ENCODE results near the gene COL15A1. TPM values are rescaled to one million over a fixed set of nuclear protein-coding genes. Genes with fewer than 3 reads are reported as not detected.

COL15A1 gene
- total and polyA plus RNA-seq, 4 donors = 21.4 to 94.4 (median 57.3) TPM

DNA sequence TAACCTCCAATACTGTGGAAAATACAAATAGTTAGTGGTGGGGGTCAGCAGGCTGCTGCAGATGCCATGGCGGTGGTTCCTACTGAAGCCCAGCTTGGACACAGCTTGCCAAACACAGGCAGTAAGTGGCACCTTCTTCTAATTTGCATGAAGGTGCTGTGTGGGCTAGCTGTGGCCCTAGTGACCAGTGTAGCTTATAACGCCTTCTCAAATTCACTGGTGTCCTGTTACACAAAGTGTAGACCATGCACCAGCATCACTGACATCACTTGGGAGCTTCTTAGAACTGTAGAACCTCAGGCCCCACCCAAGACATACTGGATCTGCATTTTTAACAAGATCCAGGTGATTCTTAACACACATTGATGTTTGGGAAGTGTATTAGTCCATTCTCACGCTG is 102.4 kb downstream of the COL15A1 start:
- Histone ChIP-seq H3K4me3 (ENCODE audit: low read depth, low read length) (no peak overlapping the region), H3K36me3 (ENCODE audit: control insufficient read depth, insufficient read depth, low read length) (no peaks in the 10 kb centered on the region), H3K4me1 (ENCODE audit: control insufficient read depth, insufficient read depth, low read length) (no peaks in the 10 kb centered on the region), H3K27ac (ENCODE audit: low read depth, low read length) (no peak overlapping the region), H3K9me3 (ENCODE audit: control insufficient read depth, insufficient read depth, low read length) (no peaks in the 10 kb centered on the region), H3K27me3 (ENCODE audit: control insufficient read depth, insufficient read depth, low read length) (no peaks in the 10 kb centered on the region)
- DNase-seq (ENCODE audit: low read depth in 4 of 6, low spot score in 6 of 6) = no peak
- 100% methylated on average over 2 of the region's 3 CpGs for WGBS (ENCODE audit: insufficient coverage)

DNA sequence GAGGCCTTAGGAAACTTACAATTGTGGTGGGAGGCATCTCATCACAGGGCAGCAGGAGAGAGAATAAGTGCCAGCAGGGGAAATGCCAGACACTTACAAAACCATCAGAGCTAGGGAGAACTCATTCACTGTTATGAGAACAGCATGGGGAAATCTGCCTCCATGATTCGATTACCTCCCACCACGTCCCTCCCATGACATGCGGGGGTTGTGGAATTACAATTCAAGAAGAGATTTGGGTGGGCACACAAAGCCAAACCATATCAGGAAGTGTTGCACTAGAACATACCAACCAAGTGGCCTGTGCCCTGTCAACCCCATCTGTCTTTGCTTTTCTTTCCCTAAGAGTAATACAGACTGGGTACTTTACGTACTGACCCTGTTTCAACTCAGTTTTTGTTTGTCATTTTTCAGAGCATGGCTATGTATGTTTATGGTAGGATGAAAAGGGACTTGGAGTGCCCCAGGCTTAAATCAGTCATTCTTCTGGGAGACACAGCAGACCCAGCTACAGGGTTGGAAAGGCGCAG is 102.9 kb downstream of the COL15A1 start:
- DNase-seq (ENCODE audit: low read depth in 4 of 6, low spot score in 6 of 6) = peak in 1 of 6 donors; percentile 37
- 90% methylated on average over 2 of the region's 5 CpGs for WGBS (ENCODE audit: insufficient coverage)
- Histone ChIP-seq H3K9me3 (ENCODE audit: control insufficient read depth, insufficient read depth, low read length) (no peaks in the 10 kb centered on the region), H3K4me3 (ENCODE audit: low read depth, low read length) (no peak overlapping the region), H3K27me3 (ENCODE audit: control insufficient read depth, insufficient read depth, low read length) (no peaks in the 10 kb centered on the region), H3K4me1 (ENCODE audit: control insufficient read depth, insufficient read depth, low read length) (no peaks in the 10 kb centered on the region), H3K36me3 (ENCODE audit: control insufficient read depth, insufficient read depth, low read length) (no peaks in the 10 kb centered on the region), H3K27ac (ENCODE audit: low read depth, low read length) (no peak overlapping the region)

GRCh38 chr9:99049228-99049627 is 105.5 kb downstream of the COL15A1 start:
- Histone ChIP-seq H3K27me3 (ENCODE audit: control insufficient read depth, insufficient read depth, low read length) (no peaks in the 10 kb centered on the region), H3K36me3 (ENCODE audit: control insufficient read depth, insufficient read depth, low read length) (no peaks in the 10 kb centered on the region), H3K4me1 (ENCODE audit: control insufficient read depth, insufficient read depth, low read length) (peaks cover 4% of the 10 kb centered on the region), H3K27ac (ENCODE audit: low read depth, low read length) (no peak overlapping the region), H3K9me3 (ENCODE audit: control insufficient read depth, insufficient read depth, low read length) (no peaks in the 10 kb centered on the region), H3K4me3 (ENCODE audit: low read depth, low read length) (no peak overlapping the region)
- WGBS (ENCODE audit: insufficient coverage) = no CpG with 5 or more reads among the region's 1 CpG
- no peak for DNase-seq (ENCODE audit: low read depth in 4 of 6, low spot score in 6 of 6)

DNA sequence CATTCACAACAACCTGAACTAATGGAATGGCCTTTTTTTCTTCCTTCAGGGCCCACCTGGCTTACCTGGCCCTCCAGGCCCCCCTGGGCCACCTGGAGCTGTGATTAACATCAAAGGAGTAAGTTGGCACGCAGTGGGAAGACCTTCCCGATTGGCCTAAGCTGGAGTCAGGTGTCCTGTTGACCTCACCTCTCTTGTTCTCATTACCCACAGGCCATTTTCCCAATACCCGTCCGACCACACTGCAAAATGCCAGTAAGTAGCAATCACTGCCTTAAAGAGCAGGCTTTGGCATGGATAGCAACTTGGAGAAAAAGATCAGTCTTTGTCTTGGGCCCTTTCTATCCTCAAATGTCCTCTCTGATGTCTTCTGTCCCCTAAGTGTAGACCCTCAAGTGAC is 105.9 kb downstream of the COL15A1 start:
- Histone ChIP-seq H3K27me3 (ENCODE audit: control insufficient read depth, insufficient read depth, low read length) (no peaks in the 10 kb centered on the region), H3K9me3 (ENCODE audit: control insufficient read depth, insufficient read depth, low read length) (no peaks in the 10 kb centered on the region), H3K36me3 (ENCODE audit: control insufficient read depth, insufficient read depth, low read length) (no peaks in the 10 kb centered on the region), H3K27ac (ENCODE audit: low read depth, low read length) (no peak overlapping the region), H3K4me1 (ENCODE audit: control insufficient read depth, insufficient read depth, low read length) (peaks cover 4% of the 10 kb centered on the region), H3K4me3 (ENCODE audit: low read depth, low read length) (no peak overlapping the region)
- no peak for DNase-seq (ENCODE audit: low read depth in 4 of 6, low spot score in 6 of 6)
- WGBS (ENCODE audit: insufficient coverage) = 86% methylated on average over 2 of the region's 4 CpGs

- H3K9me3 ChIP-seq (ENCODE audit: control insufficient read depth, insufficient read depth, low read length) = no peaks in the 10 kb centered on the region
- H3K36me3 ChIP-seq (ENCODE audit: control insufficient read depth, insufficient read depth, low read length) = no peaks in the 10 kb centered on the region
- H3K27ac ChIP-seq (ENCODE audit: low read depth, low read length) = no peak overlapping the region
- no peaks in the 10 kb centered on the region for H3K27me3 ChIP-seq (ENCODE audit: control insufficient read depth, insufficient read depth, low read length)
- H3K4me3 ChIP-seq (ENCODE audit: low read depth, low read length) = no peak overlapping the region
- peaks cover 4% of the 10 kb centered on the region for H3K4me1 ChIP-seq (ENCODE audit: control insufficient read depth, insufficient read depth, low read length)
- DNase-seq (ENCODE audit: low read depth in 4 of 6, low spot score in 6 of 6) = no peak
- WGBS (ENCODE audit: insufficient coverage) = 89% methylated on average over 8 of the region's 10 CpGs
Observed at GRCh38 chr9:99050292-99050911, 106.7 kb downstream of the COL15A1 start.

GRCh38 chr9:99050924-99051323 is 107.2 kb downstream of the COL15A1 start:
- Histone ChIP-seq H3K4me3 (ENCODE audit: low read depth, low read length) (no peak overlapping the region), H3K27me3 (ENCODE audit: control insufficient read depth, insufficient read depth, low read length) (no peaks in the 10 kb centered on the region), H3K36me3 (ENCODE audit: control insufficient read depth, insufficient read depth, low read length) (no peaks in the 10 kb centered on the region), H3K27ac (ENCODE audit: low read depth, low read length) (no peak overlapping the region), H3K4me1 (ENCODE audit: control insufficient read depth, insufficient read depth, low read length) (peaks cover 4% of the 10 kb centered on the region), H3K9me3 (ENCODE audit: control insufficient read depth, insufficient read depth, low read length) (no peaks in the 10 kb centered on the region)
- 81% methylated on average over 3 of the region's 4 CpGs for WGBS (ENCODE audit: insufficient coverage)
- DNase-seq (ENCODE audit: low read depth in 4 of 6, low spot score in 6 of 6) = no peak

DNA sequence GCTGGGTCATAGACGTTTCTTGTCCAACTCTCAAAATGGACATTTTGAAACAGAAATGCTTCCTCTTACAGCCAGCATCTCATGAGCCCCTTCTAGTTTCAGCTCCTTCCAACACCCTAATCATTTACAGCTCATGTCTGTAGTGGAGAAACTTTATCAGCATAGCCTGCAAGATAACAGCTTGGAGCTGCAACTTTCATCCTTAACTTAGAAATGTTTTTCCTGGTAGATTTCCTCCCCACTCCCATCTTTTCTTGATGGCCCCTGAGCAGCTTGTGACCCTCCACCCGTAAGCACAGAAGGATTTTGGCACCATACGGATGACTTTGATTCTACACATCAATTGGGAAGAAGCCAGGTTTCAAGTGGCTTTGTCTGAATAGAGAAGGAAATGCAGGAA is 107.7 kb downstream of the COL15A1 start:
- DNase-seq (ENCODE audit: low read depth in 4 of 6, low spot score in 6 of 6) = no peak
- Histone ChIP-seq H3K27ac (ENCODE audit: low read depth, low read length) (no peak overlapping the region), H3K4me1 (ENCODE audit: control insufficient read depth, insufficient read depth, low read length) (peaks cover 4% of the 10 kb centered on the region), H3K36me3 (ENCODE audit: control insufficient read depth, insufficient read depth, low read length) (no peaks in the 10 kb centered on the region), H3K27me3 (ENCODE audit: control insufficient read depth, insufficient read depth, low read length) (no peaks in the 10 kb centered on the region), H3K4me3 (ENCODE audit: low read depth, low read length) (no peak overlapping the region), H3K9me3 (ENCODE audit: control insufficient read depth, insufficient read depth, low read length) (no peaks in the 10 kb centered on the region)
- no CpG with 5 or more reads among the region's 3 CpGs for WGBS (ENCODE audit: insufficient coverage)

DNA sequence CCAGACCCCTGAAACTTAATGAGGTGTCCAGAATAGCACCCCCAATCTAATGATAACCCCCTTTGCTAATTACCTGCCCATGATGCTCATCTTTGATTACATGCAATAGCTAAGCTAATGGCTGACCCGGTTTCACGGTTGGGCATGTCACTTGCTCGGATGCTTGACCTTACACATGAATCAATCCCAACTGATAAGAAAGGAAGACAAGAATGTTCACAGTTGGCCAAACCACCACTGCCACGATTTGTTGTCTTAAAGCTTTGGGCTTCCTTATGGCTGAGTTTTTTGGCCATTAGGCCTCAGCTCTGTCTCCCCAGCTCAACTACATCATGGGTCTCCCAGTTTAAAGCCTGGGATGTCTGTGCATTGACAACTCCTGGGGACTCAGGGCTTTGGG is 108.1 kb downstream of the COL15A1 start:
- DNase-seq (ENCODE audit: low read depth in 4 of 6, low spot score in 6 of 6) = no peak
- H3K27me3 ChIP-seq (ENCODE audit: control insufficient read depth, insufficient read depth, low read length) = no peaks in the 10 kb centered on the region
- WGBS (ENCODE audit: insufficient coverage) = 89% methylated on average over 3 of the region's 4 CpGs
- H3K27ac ChIP-seq (ENCODE audit: low read depth, low read length) = no peak overlapping the region
- H3K9me3 ChIP-seq (ENCODE audit: control insufficient read depth, insufficient read depth, low read length) = no peaks in the 10 kb centered on the region
- H3K4me3 ChIP-seq (ENCODE audit: low read depth, low read length) = no peak overlapping the region
- H3K4me1 ChIP-seq (ENCODE audit: control insufficient read depth, insufficient read depth, low read length) = peaks cover 4% of the 10 kb centered on the region
- H3K36me3 ChIP-seq (ENCODE audit: control insufficient read depth, insufficient read depth, low read length) = no peaks in the 10 kb centered on the region

DNA sequence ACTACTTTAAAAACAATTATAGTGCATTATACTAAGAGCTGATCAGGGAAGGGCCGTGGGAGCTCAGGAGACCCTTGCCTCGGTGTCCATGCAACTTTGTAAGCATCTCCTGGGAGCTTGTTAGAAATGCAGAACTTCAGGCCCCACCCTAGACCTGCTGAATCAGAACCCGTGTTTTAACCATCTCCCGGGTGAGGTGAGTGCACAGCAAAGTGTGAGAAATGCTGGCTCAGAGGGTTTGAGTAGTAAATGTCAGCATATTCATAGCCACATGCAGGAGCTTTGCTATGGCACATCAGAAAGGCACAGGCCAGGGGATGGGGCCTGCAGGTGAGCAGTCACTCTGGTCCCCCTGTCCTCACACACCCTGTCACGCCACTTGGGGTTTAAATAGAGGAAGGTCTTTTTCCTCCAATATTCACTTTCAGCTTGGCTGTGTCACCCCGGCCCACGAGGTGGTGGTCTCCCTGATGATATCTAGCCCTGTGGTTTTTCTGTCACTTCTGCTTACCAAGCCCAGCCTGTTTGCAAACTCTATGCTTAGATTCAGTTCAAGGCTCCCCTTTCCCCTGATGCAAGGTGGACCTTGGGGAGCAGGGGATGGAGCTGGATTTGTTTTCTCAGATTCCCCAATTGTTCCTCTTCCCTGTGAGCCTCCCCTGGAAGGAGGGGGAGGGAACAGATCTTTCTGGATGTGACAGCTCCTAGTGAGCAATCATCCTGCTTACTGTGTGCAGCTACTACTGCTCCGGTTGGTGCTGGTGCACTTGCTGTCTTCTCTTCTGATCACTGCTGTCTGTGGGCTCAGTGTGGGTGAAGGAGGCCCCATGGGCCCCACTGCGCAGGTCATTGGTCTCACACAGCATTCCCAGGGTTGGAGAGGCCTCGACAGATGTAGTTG is 109.4 kb downstream of the COL15A1 start:
- H3K4me3 ChIP-seq (ENCODE audit: low read depth, low read length) = no peak overlapping the region
- peaks cover 4% of the 10 kb centered on the region for H3K4me1 ChIP-seq (ENCODE audit: control insufficient read depth, insufficient read depth, low read length)
- no peaks in the 10 kb centered on the region for H3K9me3 ChIP-seq (ENCODE audit: control insufficient read depth, insufficient read depth, low read length)
- H3K27ac ChIP-seq (ENCODE audit: low read depth, low read length) = no peak overlapping the region
- no peaks in the 10 kb centered on the region for H3K27me3 ChIP-seq (ENCODE audit: control insufficient read depth, insufficient read depth, low read length)
- WGBS (ENCODE audit: insufficient coverage) = 77% methylated on average over 9 of the region's 10 CpGs
- no peak for DNase-seq (ENCODE audit: low read depth in 4 of 6, low spot score in 6 of 6)
- H3K36me3 ChIP-seq (ENCODE audit: control insufficient read depth, insufficient read depth, low read length) = no peaks in the 10 kb centered on the region
